OCI-LY1 (cell line): ENCODE results near the gene DTX3L.

Source experiments
- CTCF ChIP-seq: fragments of 200-600 bp; sonication (generic), shearing (Covaris generic); IDR thresholded peaks from 2 replicates; pipeline ENCODE4 v1.5.1; 2017; ENCODE audit warnings: mild to moderate bottlenecking, antibody characterized with exemption, low read length, moderate library complexity, mixed read lengths
- EZH2 ChIP-seq: fragments of 200-600 bp; sonication (generic), shearing (Covaris generic); IDR thresholded peaks from 2 replicates; pipeline ENCODE4 v1.8.0; 2017; ENCODE audit warnings: borderline replicate concordance, mixed run types, mild to moderate bottlenecking, antibody characterized with exemption, low read length, moderate library complexity, mixed read lengths

- TF ChIP-seq CTCF, result no peak
- no peak for TF ChIP-seq EZH2
These were observed 23.4 kb downstream of the DTX3L start for GRCh38 chr3:122587572-122587971.
